Epithelial cell of proximal tubule (primary cell): ENCODE data around the gene MEIOB. TPM values are rescaled to one million over a fixed set of nuclear protein-coding genes. Genes with fewer than 3 reads are reported as not detected.

Experiments used
- DNase-seq: peaks from one replicate; pipeline ENCODE4 v3.0.0-alpha.2; 2011; ENCODE audit warnings: low read depth
- H3K4me3 ChIP-seq: 2 replicates; pipeline ENCODE4 v1.5.1; 2011; ENCODE audit warnings: low read depth, mild to moderate bottlenecking, low read length
- total RNA-seq: library from RNA; depleted of rRNA; stranded (reverse); fragments of >200 nt; gene quantifications from 2 replicates; pipeline ENCODE4 v1.2.3, GENCODE V29; 2015
- TF ChIP-seq, protein P1 (sequence below): conservative IDR thresholded peaks from 2 replicates; pipeline ENCODE4 v1.5.1; 2012; ENCODE audit warnings: low read depth, mild to moderate bottlenecking, low read length

The MEIOB gene
- total RNA-seq, 1 donor from 2014 or later, result 2.1 TPM

DNA sequence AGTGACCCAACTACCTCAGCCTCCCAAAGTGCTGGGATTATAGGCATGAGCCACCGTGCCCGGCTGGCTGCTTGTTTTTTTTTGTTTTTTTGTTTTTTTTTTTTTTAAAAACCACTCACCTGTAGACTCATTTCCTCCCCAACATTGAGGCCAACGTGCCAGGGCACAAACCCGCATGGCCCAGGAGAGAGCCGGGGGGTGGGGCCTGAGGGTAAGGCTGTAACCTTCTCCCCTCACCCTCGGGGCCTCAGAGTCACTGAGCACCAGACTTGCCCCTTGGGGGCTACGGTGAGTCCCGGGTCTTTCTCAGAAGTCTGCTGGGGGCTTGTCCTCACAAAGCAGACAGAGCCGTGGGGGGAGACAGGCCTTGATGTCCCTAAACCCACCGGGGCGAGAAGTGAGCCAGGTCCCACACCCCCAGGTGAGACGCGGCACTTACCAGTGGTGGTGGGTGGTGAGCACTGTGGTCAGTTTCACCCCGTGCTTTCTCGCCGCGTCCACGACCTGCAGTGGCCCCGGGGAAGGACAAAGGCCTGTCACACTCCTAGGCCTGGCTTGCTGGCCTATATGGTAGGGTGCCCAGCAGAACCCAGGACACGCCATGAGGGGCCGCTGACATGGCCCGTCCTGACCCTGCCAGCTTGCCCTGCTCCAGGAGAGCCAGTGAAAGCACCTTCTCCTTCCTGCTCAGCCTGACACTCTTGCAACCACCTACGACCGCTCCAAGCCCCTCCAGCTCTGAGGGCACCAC lies 49.9 kb downstream of the MEIOB start:
- no peak overlapping the region for H3K4me3 ChIP-seq
- TF ChIP-seq, protein P1, sequence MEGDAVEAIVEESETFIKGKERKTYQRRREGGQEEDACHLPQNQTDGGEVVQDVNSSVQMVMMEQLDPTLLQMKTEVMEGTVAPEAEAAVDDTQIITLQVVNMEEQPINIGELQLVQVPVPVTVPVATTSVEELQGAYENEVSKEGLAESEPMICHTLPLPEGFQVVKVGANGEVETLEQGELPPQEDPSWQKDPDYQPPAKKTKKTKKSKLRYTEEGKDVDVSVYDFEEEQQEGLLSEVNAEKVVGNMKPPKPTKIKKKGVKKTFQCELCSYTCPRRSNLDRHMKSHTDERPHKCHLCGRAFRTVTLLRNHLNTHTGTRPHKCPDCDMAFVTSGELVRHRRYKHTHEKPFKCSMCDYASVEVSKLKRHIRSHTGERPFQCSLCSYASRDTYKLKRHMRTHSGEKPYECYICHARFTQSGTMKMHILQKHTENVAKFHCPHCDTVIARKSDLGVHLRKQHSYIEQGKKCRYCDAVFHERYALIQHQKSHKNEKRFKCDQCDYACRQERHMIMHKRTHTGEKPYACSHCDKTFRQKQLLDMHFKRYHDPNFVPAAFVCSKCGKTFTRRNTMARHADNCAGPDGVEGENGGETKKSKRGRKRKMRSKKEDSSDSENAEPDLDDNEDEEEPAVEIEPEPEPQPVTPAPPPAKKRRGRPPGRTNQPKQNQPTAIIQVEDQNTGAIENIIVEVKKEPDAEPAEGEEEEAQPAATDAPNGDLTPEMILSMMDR, result no peak
- DNase-seq, result no peak

DNA sequence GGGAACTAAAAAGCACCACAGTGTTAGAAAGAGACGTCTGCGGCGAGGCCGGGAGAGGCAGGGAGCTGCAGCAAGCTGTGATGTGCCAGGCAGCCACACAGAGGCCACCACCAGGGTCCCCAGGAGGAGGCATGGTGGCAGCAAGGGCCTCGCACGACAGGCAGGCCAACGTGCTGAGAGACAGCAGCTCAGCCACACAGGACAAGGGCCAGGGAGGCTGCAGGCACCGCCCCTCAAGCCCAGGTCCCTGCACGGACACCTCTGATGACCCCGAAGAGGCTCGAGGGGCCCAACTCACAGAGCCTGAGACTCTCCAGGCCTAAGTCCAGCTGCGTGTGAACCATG lies 51.0 kb downstream of the MEIOB start:
- TF ChIP-seq, protein P1, result no peak
- DNase-seq, result no peak
- H3K4me3 ChIP-seq, result no peak overlapping the region

DNA sequence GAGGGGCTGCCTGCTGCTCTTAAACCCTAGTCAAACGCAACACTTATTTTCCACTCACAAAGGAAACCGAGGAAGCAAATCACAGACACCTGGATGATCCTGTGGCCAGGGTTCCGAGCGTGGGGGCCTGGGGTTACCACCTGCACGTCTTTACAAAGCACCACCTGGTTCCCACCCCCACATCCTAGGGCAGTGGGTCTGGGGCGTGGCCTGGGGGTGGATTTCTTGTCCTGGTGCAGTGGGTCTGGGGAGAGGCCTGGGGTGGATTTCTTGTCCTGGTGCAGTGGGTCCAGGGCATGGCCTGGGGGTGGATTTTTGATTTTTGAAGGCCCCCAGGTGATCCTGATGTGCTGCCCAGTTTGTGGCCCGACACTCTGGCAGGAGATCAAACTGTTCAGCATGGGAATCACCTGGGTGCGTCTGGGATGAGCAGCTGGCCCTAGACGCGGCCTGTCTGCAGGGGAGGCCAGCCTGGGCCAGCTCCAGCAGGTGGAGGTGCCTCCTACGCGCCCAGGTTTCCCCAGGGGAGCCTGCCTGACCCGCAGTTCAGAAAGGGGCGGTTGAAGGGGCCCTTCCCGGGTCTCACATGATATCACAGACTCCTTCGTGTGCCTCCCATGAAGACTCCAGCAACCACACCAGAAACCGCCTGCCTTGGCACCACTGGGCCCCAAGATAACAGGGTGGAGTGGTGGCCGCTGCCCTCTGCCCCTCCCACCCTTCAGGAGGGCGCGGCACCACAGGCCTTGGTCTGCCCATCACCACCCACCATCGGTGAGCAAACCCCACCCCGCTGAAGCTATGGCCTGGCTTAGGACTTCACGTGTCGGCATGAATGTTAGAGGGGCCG lies 51.6 kb downstream of the MEIOB start:
- DNase-seq, result no peak
- no peak overlapping the region for H3K4me3 ChIP-seq
- TF ChIP-seq, protein P1, result no peak

- no peak overlapping the region for H3K4me3 ChIP-seq
- TF ChIP-seq, protein P1, result no peak
- no peak for DNase-seq
Observed at GRCh38 chr16:1819611-1820010, 52.4 kb downstream of the MEIOB start.

DNA sequence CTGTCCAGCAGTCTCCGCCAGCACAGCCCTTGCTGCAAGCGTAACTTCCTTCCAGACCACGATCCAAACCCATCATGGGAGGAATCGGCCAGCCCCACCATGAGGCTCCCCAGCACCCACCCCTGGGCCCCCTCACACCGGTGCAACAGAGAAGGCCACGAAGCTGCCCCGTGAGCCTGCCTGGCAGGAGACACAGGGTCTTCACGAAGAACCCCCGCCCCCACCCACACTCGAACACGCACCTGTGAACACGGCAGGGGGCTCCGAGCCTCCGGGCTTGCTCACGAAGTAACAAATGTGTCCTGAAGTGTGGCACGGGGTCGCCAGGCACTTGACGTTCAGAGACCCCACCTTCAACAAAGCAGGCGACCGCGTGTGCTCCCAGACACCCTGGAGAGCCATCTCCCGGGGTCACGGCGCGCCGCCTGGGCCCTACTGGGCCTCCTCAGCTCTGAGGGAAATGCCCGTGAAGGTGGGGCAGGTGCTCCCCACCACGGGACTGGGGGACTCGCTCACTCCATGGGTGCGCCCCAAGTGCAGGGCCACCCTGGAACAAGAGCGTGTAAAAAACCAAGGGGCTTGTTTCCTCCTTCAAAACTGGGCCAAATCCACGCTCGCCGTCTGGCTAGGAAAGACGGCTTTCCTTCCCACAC lies 53.0 kb downstream of the MEIOB start:
- no peak for DNase-seq
- H3K4me3 ChIP-seq, result no peak overlapping the region
- TF ChIP-seq, protein P1, result no peak

GRCh38 chr16:1818204-1818872 lies 53.6 kb downstream of the MEIOB start:
- no peak for DNase-seq
- no peak overlapping the region for H3K4me3 ChIP-seq
- TF ChIP-seq, protein P1, result no peak
